GM19452 (cell line): ENCODE data around the gene FBXO21.
"Not testable (repeated sequence)": the region's sequence is repeated elsewhere in the genome, so short reads cannot be mapped to it uniquely, and the experiment has no call there.

Source experiments
- ATAC-seq: cut with Tn5 transposase; IDR thresholded peaks from one replicate; pipeline ENCODE4 v1.9.1; 2021; ENCODE audit not compliant: unreplicated experiment

FBXO21 gene

DNA sequence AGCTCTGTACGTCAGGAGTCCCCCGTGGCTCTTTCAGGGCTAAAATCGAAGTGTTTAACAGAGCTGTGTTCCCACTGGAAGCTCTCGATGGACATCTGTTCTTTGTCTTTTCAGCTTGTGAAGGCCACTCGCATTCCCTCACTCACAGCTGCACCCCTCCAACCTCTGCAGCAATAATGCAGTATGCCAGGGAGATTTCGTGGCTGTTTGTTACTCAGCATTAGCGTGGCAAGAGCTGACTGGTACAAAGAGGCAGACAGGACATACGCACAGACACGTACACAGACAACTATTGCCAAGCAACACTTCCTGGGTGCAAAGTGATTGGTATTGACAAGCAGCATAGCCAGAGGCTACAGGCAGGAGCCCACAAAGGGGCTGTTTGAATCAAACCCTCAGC lies 11.8 kb upstream of the FBXO21 start:
- ATAC-seq, result no peak

DNA sequence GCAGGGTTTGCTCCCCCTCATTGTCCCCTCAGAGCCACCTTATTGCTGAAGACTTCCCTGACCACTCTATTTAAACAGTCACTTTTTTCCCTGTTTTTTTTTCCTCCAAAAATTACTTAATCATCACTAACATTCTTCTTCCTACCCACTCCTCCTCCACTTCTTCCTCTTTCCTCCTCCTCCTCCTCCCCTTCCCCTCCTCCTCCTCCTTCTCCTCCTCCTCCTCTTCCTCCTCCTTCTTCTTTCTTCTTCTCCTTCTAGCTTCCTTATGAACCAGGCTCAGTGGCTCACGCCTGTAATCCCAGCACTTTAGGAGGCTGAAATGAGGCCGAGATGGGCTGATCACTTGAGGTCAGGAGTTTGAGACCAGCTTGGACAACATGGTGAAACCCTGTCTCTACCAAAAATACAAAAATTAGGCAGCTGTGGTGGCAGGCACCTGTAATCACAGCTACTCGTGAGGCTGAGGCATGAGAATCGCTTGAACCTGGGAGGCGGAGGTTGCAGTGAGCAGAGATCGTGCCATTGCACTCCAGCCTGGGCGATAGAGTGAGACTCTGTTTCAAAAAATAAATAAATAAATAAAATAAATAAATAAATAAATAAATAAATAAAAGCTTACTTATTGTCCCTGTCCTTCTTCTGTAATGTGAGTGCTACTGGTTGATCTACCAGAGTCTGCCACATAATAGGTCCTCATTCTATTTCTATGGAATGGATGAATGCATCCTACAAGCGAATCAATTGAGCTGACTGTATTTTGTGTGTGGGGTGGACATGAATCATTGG lies 9.9 kb upstream of the FBXO21 start:
- ATAC-seq, result not testable (repeated sequence)

DNA sequence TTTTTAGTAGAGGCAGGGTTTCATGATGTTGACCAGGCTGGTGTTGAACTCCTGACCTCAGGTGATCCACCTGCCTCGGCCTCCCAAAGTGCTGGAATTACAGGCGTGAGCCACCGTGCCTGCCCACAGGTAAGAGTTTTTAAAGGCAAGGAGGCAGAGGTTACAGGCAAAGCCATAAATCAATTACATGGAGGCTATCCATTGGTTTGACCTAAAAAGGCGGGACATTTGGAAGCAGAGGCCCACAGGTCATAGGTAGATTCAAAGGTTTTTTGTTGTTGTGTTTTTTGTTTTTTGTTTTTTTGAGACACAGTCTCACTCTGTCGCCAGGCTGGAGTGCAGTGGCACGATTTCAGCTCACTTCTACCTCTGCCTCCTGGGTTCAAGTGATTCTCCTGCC lies 6.1 kb upstream of the FBXO21 start:
- ATAC-seq, result not testable (repeated sequence)

DNA sequence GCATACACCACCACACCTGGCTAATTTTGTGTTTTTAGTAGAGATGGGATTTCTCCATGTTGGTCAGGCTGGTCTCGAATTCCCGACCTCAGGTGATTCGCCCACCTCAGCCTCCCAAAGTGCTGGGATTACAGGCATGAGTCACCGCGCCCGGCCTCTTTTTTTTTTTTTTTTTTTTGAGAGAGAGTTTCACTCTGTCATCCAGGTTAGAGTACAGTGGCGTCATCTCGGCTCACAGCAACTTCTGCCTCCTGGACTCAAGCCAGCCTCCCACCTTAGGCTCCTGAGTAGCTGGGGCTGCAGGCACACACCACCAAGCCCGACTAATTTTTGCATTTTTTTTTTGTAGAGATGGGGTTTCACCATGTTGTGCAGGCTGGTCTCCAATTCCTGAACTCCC lies 4.8 kb upstream of the FBXO21 start:
- ATAC-seq, result not testable (repeated sequence)

DNA sequence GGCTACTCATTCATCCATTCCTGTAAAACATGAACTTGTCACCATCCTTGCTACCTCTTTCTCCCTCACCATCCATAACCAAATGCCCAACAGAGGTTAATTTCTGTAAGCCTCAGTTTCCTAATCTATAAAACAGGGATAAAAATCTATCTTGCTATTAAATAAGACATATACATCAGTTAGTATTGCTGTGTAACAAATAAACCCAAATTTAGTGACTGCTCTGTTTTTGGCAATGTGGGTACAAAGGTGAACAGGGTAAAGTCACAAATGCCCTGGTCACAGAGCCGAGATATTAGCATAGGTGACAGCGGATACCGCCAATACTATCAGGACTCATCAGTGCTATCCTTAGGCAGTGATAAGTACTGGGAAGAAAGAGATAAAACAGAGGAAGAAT lies 3.6 kb upstream of the FBXO21 start:
- ATAC-seq, result no peak

DNA sequence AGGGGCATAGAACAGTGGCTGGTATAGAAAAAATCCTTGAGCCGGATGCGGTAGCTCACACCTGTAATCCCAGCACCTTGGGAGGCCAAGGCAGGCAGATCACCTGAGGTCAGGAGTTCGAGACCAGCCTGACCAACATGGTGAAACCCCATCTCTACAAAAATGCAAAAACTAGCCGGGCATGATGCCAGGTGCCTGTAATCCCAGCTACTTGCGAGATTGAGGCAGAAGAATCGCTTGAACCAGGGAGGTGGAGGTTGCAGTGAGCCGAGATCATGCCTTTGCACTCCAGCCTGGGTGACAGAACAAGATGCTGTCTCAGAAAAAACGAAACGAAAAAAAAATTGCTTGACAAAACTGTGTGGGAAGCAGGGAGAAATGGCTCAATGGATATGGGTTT lies 2.3 kb upstream of the FBXO21 start:
- not testable (repeated sequence) for ATAC-seq

DNA sequence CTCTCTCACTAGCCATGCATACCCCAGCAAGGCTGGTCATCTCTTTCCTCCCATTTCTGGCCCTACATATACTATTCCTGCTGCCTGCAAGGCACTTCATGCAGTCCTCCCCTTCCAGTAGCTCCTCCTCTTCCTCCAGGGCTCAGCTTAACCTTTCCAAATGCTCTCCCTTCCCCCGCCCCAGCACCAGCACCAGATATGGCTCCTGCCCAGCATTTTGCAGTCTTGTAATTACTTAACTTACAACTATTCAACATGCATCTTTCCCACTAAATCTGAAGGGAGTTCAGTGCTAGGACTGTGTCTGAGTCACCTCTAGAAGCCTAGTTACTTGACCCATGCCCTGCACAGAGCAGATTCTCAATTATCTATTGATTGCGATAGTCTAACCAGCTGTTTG lies 1.8 kb upstream of the FBXO21 start:
- ATAC-seq, result no peak

DNA sequence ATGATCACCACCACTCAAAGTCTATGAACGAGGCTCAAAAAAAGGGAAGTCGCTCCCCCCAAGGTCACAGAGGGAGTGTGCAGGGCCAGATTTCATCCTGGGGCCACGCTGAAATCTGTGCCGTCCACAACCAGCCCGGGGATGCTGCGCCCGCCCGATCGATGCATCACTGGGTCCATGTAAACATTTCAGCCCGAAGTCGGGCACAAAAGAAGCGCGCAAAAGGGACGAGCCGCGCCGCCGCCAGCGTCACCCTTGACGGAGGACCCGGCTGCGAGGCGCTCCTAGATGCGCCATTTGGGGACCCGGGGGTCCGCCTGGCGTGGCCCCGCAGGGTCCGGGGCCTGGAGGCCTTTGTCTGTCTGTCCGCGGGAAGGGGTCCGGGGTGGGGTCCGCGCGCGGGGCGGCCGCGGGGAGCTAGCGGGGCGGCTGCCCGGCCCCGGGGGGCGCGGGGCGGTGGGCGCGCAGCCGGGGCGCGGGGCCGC lies 503 bp downstream of the FBXO21 start:
- ATAC-seq, result peak; percentile 33

DNA sequence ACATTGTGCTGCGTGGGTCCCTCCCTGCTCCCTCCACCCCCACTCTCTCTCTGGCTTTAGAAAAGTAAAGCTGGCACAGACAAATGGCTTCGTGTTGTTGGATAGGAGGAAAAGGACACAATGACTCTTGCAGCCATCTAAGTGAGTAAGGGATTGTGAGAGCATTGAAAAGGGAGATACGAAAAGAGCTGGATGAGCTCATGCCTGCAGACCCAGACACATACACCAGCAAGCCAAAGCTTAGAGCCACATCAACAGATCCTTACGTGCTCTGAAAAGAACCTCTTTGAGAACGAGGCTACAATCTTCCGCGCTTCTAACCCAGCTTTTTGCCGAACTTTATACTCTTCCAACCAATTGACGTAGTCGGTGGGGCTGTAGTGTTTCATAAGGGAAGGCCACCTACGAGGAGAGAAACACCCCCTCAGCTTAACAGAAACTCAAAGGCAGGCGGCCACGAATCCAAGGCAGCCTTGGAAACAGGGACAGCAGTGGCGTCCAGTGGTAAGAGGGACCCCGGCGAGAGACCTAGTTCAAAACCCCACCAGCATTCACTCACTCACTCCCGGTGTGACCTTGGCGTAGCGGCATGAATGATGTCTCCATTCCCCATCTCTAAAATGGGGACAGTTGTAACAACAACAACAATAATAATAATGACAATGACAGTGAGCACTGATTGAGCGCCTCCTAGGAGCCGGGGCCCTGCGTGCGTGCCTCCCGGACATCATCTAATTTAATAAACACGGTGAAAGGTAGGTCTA lies 1.1 kb downstream of the FBXO21 start:
- ATAC-seq, result no peak

DNA sequence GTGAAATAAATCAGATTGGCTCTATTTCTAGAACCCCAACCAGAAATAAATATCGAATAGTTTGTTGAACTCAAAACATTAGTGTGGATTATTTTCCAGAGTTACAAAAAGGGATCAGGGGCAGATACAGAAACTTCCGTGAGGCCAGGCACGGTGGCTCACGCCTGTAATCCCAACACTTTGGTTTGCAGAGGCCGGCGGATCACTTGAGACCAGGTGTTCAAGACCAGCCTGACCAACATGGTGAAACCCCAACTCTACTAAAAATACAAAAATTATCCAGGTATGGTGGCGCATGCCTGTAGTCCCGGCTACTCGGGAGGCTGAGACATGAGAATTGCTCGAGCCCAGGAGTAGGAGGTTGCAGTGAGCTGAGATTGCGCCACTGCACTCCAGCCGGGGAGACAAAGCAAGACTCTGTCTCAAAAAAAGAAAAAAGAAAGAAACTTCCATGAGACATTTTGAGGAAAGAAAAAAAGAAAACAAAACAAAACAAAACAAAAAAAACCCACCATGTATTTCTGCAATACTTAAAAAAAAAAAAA lies 2.1 kb downstream of the FBXO21 start:
- ATAC-seq, result no peak

DNA sequence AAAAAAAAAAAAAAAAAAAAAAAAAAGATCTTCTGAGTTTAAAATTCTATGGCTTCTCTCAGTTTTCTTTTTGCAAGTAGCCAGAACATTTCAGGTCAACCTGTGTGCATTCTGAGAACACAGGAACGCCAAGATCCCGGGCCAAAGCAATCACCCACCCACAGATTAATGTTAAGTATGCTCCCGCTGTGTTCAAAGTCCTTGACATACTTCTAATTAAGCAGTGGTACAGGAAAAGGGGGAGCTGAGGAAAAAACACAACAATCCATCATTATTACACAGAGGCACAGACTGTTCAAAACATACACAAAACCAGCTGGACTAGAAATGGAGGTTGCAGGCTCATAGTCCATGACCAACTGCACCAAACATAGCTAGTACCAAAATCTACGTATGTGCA lies 2.8 kb downstream of the FBXO21 start:
- no peak for ATAC-seq

DNA sequence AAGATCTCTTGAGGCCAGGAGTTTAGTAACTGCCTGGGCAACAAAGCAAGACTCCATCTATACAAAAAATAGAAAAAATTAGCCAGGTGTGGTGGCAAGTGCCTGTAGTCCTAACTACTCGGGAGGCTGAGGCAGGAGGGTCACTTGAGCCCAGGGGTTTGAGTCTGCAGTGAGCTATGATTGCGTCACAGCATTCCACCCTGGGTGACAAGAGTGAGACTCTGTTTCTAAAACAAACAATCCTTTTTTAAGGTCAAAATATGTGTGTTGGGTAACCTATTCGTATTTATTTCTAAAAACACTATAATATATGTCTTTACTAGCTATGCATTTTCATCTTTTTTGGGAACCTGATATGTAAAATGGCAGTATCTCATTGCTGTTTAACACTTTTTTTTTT lies 7.4 kb downstream of the FBXO21 start:
- no peak for ATAC-seq

DNA sequence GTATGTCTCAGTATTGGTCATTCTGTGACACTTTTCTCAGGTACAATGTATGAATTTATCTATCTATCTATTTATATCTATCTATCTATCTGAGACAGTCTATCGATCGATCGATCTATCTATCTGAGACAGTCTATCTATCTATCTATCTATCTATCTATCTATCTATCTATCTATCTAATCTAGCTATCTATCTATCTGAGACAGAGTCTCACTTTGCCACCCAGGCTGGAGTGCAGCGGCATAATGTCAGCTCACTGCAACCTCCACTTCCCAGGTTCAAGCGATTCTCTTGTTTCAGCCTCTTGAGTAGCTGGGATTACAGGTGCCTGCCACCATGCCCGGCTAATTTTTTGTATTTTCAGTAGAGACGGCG lies 8.8 kb downstream of the FBXO21 start:
- ATAC-seq, result not testable (repeated sequence)

DNA sequence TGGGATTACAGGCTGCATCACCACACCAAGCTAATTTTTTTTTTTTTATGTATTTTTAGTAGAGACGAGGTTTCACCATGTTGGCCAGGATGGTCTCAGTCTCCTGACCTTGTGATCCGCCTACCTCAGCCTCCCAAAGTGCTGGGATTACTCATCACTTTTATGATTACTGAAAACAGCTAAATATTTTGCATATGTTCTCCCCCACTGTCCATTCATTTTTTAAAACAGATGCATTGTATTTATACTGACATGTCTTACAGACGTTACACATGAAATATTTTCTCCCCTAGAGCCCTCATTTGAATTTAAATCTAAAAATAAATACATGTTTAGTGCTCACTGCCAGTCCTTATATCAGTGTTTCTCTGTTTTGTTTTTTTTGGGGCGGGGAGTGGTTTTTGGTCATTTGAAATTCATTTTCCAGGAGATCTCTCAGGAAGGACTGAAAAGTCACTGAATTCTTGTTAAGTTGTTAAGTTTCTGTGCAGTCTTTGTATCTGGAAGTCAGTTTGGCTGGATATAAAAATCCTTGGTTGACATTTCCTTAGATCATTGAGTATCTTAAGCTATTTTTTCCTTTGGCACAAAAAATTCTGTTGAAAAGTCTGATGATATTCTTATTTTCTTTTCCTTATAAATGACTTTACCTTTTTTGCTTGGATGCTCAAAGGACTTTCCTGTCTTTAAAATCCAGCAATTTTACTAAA lies 9.4 kb downstream of the FBXO21 start:
- no peak for ATAC-seq

DNA sequence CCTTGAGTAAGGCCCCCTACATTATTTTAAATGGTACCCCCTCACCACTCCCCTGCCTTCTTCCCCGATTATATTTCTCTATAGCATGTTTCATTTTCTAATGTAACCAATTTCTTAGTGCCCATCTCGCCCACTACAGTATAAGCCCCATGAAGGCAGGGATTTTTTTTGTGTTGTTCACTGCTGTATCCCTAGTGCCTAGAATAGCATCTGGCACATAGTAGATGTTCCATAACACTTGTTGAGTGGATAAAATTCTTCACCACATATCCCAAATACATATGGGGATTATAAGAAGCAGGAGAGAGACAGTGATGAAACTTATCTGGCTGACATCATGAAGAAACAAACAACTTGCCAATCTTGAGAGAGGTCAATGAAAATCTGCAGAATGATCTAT lies 11.5 kb downstream of the FBXO21 start:
- ATAC-seq, result no peak

DNA sequence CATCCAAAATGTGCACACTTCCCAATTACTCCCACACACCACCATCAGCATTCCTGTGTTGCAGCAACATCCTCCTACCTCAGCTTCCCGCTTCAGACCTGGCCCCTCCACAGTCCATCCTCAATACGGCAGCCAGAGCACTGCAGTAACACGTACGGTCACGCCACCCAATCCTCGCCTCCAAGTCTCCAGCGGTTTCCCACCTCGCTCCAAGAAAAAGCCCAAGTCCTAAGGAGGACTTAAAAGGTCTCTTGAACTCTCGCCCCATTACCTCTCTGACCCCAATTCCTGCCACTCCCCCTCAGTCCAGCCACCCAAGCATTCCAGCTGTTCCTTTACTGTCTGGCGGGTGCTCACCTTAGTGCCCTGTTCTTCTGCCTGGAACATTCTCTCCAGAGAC lies 12.0 kb downstream of the FBXO21 start:
- ATAC-seq, result no peak

DNA sequence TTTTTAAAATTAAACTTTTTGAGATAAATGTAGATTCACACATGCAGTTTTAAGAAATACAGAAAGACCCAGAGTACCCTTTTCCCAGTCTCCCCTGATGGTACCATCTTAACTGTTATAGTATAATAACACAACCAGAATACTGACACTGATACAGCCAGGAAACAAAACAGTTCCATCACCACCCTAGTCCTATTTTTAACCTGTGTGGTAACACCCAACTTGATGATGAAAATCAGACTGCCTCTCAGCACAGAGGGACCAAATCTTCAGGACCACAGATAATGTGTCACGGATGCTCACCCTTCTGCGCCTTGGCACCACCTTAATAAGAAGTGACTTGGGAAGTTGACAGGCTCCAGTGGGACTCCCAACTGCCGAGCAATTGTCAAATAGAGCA lies 18.1 kb downstream of the FBXO21 start:
- ATAC-seq, result no peak

DNA sequence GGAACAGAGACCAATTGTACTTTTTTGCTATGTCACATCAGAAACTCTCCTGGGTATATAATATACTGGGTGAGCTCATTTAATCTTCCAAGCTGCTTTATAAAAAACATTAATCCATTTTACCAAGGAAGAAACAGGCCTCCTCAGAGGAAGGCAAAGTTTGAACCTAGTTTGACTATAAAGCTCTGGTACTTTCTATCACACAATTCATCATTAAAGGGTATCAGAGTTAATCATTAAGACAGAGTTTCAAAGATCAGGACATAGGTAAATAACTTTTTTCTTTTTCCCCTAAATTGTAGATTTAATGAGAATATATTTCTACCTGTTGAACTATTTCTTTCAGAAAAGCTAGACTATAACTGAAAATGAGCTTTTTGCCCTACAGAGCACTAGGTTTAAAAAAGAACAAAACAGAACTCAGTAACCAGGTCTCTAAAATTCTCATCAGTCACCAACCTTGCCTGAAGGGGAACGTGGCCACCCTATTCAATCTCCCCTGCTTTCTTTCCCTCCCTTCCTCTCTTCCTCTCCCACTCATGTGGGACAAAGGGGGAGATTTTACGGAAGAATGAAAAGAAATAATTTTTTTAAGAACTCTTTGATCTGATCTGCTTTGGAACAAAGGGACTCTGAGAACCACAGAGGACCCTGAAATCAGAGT lies 18.6 kb downstream of the FBXO21 start:
- no peak for ATAC-seq

DNA sequence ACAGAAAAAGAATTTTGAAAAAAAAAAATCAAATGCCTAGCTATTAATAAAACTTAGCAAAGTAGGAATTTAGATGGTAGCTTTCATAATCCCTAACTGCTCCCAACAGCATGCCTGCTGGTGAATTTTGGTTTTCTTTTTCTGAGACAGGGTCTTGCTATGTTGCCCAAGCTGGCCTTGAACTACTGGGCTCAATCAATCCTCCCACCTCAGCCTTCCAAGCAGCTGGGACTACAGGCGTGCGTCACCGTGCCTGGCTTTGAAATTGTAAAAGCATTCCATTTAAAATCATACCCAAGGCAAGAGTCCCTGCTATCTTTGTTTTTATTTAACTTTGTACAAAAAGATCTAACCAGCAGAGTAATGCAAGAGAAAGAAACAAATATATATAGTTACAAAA lies 20.7 kb downstream of the FBXO21 start:
- no peak for ATAC-seq

DNA sequence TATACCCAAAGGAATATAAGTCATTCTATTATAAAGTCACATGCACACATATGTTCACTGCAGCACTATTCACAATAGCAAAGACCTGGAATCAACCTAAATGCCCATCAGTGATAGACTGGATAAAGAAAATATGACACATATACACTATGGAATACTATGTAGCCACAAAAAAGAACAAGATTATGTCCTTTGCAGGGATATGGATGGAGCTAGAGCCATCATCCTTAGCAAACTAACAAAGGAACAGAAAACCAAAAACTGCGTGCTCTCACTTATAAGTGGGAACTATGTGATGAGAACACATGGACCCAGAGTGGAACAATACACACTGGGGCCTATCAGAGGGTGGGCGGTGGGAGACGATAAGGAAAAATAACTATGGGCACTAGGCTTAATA lies 21.3 kb downstream of the FBXO21 start:
- no peak for ATAC-seq

DNA sequence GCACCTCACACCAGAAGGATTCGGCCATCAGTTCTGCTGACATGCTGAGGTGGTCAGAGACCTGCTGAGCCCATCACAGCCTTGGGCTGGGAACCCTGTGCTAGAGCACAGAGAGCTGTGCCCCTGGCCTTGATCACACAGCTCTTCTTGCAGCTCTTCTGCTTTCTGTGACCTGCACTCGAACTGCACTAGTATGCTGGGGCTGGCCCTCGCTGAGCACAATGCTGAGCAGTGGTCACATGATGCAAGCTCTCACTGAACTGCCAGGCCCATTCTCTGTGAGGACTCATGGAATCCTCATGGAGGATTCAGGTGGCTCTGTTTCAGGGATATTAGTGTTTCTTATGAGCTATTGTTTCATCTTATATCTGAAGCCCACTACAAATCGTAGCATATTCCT lies 22.5 kb downstream of the FBXO21 start:
- ATAC-seq, result no peak
